IPS-11a (cell line): ENCODE results near the gene CXCL6.
A peak's percentile ranks its signal among the peaks of the same experiment; 100 is the strongest.

Source experiments
- H3K4me3 ChIP-seq: one replicate; pipeline ENCODE4 v1.5.1; 2013; ENCODE audit warnings: low read depth, low read length, control low read depth

Gene CXCL6

GRCh38 chr4:73865431-73866096 is 29.1 kb downstream of the CXCL6 start:
- H3K4me3 ChIP-seq = no peak overlapping the region

- no peak overlapping the region for H3K4me3 ChIP-seq
Measured at GRCh38 chr4:73866246-73866645, 29.8 kb downstream of the CXCL6 start.

GRCh38 chr4:73867783-73868182 is 31.3 kb downstream of the CXCL6 start:
- H3K4me3 ChIP-seq = no peak overlapping the region

GRCh38 chr4:73868206-73869129 is 32.0 kb downstream of the CXCL6 start:
- peak overlapping the region; percentile 60 for H3K4me3 ChIP-seq

GRCh38 chr4:73869130-73870055 is 32.9 kb downstream of the CXCL6 start, which contains the start of gene CXCL1:
Gene CXCL1 (plus strand): TSS chr4:73869393. CDS start chr4:73869471, 78 bp downstream.
- H3K4me3 ChIP-seq = peak within 1 kb of the TSS; percentile 60

- H3K4me3 ChIP-seq = peak overlapping the region; percentile 60
Measured at GRCh38 chr4:73870260-73870659, 33.8 kb downstream of the CXCL6 start.

- no peak overlapping the region for H3K4me3 ChIP-seq
Measured at GRCh38 chr4:73870768-73871167, 34.3 kb downstream of the CXCL6 start.

GRCh38 chr4:73871511-73872310 is 35.2 kb downstream of the CXCL6 start:
- H3K4me3 ChIP-seq = no peak overlapping the region

- H3K4me3 ChIP-seq = no peak overlapping the region
Measured at GRCh38 chr4:73872316-73873108, 36.0 kb downstream of the CXCL6 start.

GRCh38 chr4:73874386-73874785 is 37.9 kb downstream of the CXCL6 start:
- no peak overlapping the region for H3K4me3 ChIP-seq

GRCh38 chr4:73875401-73875800 is 38.9 kb downstream of the CXCL6 start:
- H3K4me3 ChIP-seq = no peak overlapping the region

GRCh38 chr4:73883306-73883705 is 46.8 kb downstream of the CXCL6 start:
- H3K4me3 ChIP-seq = no peak overlapping the region

- no peak overlapping the region for H3K4me3 ChIP-seq
Measured at GRCh38 chr4:73885574-73886267, 49.2 kb downstream of the CXCL6 start.
